ENCODE results near the gene STPG2.

DNA sequence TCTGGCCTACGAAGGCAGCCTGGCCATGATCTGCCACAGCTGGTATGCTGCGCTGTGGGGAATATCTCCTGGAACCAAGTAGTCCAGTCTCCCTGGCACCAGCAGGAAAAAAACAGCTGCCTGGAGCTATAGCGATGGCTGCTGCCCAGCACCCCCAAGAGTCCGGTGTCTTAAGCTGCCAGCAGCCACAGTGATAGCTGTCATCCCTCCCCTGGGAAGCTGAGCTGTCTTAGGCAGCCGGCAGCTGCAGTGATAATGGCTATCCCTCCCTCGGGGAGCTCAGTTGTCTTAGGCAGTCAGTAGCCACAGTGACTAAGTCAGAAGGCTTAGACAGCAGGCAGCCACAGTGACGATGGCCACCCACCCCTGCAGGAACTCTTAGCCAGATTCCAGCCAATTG, 205.1 kb downstream of the STPG2 start:
- TF ChIP-seq, protein P1, sequence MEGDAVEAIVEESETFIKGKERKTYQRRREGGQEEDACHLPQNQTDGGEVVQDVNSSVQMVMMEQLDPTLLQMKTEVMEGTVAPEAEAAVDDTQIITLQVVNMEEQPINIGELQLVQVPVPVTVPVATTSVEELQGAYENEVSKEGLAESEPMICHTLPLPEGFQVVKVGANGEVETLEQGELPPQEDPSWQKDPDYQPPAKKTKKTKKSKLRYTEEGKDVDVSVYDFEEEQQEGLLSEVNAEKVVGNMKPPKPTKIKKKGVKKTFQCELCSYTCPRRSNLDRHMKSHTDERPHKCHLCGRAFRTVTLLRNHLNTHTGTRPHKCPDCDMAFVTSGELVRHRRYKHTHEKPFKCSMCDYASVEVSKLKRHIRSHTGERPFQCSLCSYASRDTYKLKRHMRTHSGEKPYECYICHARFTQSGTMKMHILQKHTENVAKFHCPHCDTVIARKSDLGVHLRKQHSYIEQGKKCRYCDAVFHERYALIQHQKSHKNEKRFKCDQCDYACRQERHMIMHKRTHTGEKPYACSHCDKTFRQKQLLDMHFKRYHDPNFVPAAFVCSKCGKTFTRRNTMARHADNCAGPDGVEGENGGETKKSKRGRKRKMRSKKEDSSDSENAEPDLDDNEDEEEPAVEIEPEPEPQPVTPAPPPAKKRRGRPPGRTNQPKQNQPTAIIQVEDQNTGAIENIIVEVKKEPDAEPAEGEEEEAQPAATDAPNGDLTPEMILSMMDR (IDR thresholded peaks at IDR 0.05): no peak
- TF ChIP-seq EZH2 (IDR thresholded peaks at IDR 0.05): no peak
